Liver (tissue), 9 donors: ENCODE results near the gene C3orf22. TPM values are rescaled to one million over a fixed set of nuclear protein-coding genes. Genes with fewer than 3 reads are reported as not detected.

ENCODE experiments used
- DNase-seq: peaks from one replicate; pipeline ENCODE4 v3.0.0-alpha.2; 2017; ENCODE audit warnings: low spot score
- H3K27ac ChIP-seq, 2 donors: one replicate each; pipeline ENCODE4 v1.7.0; 2013; ENCODE audit warnings: inconsistent platforms in 2 of 2, low read length in 2 of 2, control low read depth in 1 of 2, low read depth in 1 of 2, mild to moderate bottlenecking in 1 of 2
- H3K27me3 ChIP-seq, 4 donors: one replicate each; pipeline versions ENCODE4 v1.6.1 to v1.7.0; 2013; ENCODE audit warnings: low read length in 3 of 4, inconsistent platforms in 1 of 4, mild to moderate bottlenecking in 1 of 4, moderate library complexity in 1 of 4; ENCODE audit not compliant: control insufficient read depth in 4 of 4, insufficient read depth in 4 of 4
- H3K36me3 ChIP-seq, 4 donors: one replicate each; pipeline versions ENCODE4 v1.6.1 to v1.7.0; 2013; ENCODE audit warnings: low read length in 3 of 4, mild to moderate bottlenecking in 3 of 4, low read depth in 1 of 4, moderate library complexity in 1 of 4; ENCODE audit not compliant: control insufficient read depth in 4 of 4, insufficient read depth in 3 of 4
- H3K4me1 ChIP-seq, 4 donors: one replicate each; pipeline versions ENCODE4 v1.6.1 to v1.7.0; 2013; ENCODE audit warnings: low read length in 3 of 4, mild to moderate bottlenecking in 3 of 4, moderate library complexity in 1 of 4; ENCODE audit not compliant: control insufficient read depth in 4 of 4, insufficient read depth in 4 of 4
- H3K4me3 ChIP-seq, 3 donors: one replicate each; pipeline versions ENCODE4 v1.6.1 to v1.7.0; 2013; ENCODE audit warnings: low read length in 3 of 3, control low read depth in 1 of 3, low read depth in 1 of 3, mild to moderate bottlenecking in 1 of 3
- H3K9ac ChIP-seq, 2 donors: one replicate each; pipeline ENCODE4 v1.7.0; 2013; ENCODE audit warnings: low read length in 2 of 2, mild to moderate bottlenecking in 2 of 2, moderate library complexity in 2 of 2, control low read depth in 1 of 2, low read depth in 1 of 2
- H3K9me3 ChIP-seq, 4 donors: one replicate each; pipeline versions ENCODE4 v1.6.1 to v1.7.0; 2013; ENCODE audit warnings: low read length in 3 of 4; ENCODE audit not compliant: control insufficient read depth in 4 of 4
- EGR1 ChIP-seq, 2 donors: IDR thresholded peaks; 2 replicates each; pipeline ENCODE4 v1.6.1; 2016 to 2018; ENCODE audit warnings: antibody characterized with exemption in 2 of 2, low read depth in 2 of 2
- FOXA1 ChIP-seq: IDR thresholded peaks from 2 replicates; pipeline ENCODE4 v1.6.1; 2016; ENCODE audit warnings: antibody characterized with exemption
- FOXA2 ChIP-seq: IDR thresholded peaks from 2 replicates; pipeline ENCODE4 v1.6.1; 2016; ENCODE audit warnings: antibody characterized with exemption
- GABPA ChIP-seq, 2 donors: IDR thresholded peaks in 1 of 2; conservative IDR thresholded peaks in 1 of 2; 2 replicates each; pipeline ENCODE4 v1.6.1; 2016; ENCODE audit warnings: antibody characterized with exemption in 2 of 2, mild to moderate bottlenecking in 1 of 2, moderate library complexity in 1 of 2
- HNF4A ChIP-seq, 2 donors: conservative IDR thresholded peaks; 2 replicates each; pipeline ENCODE4 v1.6.1; 2016; ENCODE audit warnings: antibody characterized with exemption in 2 of 2, mild to moderate bottlenecking in 2 of 2
- HNF4G ChIP-seq: IDR thresholded peaks from 2 replicates; pipeline ENCODE4 v1.6.1; 2016; ENCODE audit warnings: antibody characterized with exemption
- JUND ChIP-seq, 2 donors: IDR thresholded peaks; 2 replicates each; pipeline ENCODE4 v1.6.1; 2016; ENCODE audit warnings: antibody characterized with exemption in 2 of 2
- NR2F2 ChIP-seq: IDR thresholded peaks from 2 replicates; pipeline ENCODE4 v1.6.1; 2016; ENCODE audit warnings: antibody characterized with exemption
- RAD21 ChIP-seq, 2 donors: IDR thresholded peaks; 2 replicates each; pipeline ENCODE4 v1.6.1; 2016; ENCODE audit warnings: antibody characterized with exemption in 2 of 2, mild to moderate bottlenecking in 2 of 2
- RXRA ChIP-seq, 2 donors: IDR thresholded peaks; 2 replicates each; pipeline ENCODE4 v1.6.1; 2017 to 2018; ENCODE audit warnings: antibody characterized with exemption in 2 of 2, mild to moderate bottlenecking in 1 of 2
- TAF1 ChIP-seq: conservative IDR thresholded peaks from 2 replicates; pipeline ENCODE4 v1.6.1; 2016; ENCODE audit warnings: antibody characterized with exemption, mild to moderate bottlenecking
- YY1 ChIP-seq: IDR thresholded peaks from 2 replicates; pipeline ENCODE4 v1.6.1; 2016; ENCODE audit warnings: antibody characterized with exemption, mild to moderate bottlenecking
- WGBS: extraction: QIAGEN DNeasy Blood & Tissue Kit; methylation state at CpG from one replicate; pipeline ENCODE4 v1.1.7; 2013; 5-methylcytosine and 5-hydroxymethylcytosine counted together
- polyA plus RNA-seq, 2 donors: library from polyadenylated mRNA; stranded (reverse) in 1 of 2; unstranded in 1 of 2; fragments of 200-250 nt in 1 of 2; fragments of >200 nt in 1 of 2; fragmentation: Nextera tagmentation in 1 of 2; extraction: Ambion mirVana in 1 of 2; gene quantifications; one replicate each; pipeline versions ENCODE4 v1.2.1 to v1.2.3, GENCODE V29; 2013 to 2015
- total RNA-seq, 2 donors: library from RNA; depleted of rRNA; stranded (reverse); fragments of >200 nt; gene quantifications; one replicate each; pipeline ENCODE4 v1.2.3, GENCODE V29; 2014
- TF ChIP-seq, protein P1 (sequence below): IDR thresholded peaks from 2 replicates; pipeline ENCODE4 v1.6.1; 2016; ENCODE audit warnings: antibody characterized with exemption, mild to moderate bottlenecking
- TF ChIP-seq, protein P2 (sequence below): IDR thresholded peaks from 2 replicates; pipeline ENCODE4 v1.6.1; 2016; ENCODE audit warnings: antibody characterized with exemption
- TF ChIP-seq, protein P3 (sequence below): fragments of 150-350 bp; IDR thresholded peaks from 2 replicates; pipeline ENCODE4 v1.5.1; 2017; ENCODE audit warnings: improper control_type of control experiment, low read depth, low read length; ENCODE audit not compliant: missing input control
- TF ChIP-seq, protein P4 (sequence below): IDR thresholded peaks from 2 replicates; pipeline ENCODE4 v1.6.1; 2016; ENCODE audit warnings: antibody characterized with exemption
- TF ChIP-seq, protein P5 (sequence below): IDR thresholded peaks from 2 replicates; pipeline ENCODE4 v1.6.1; 2016; ENCODE audit warnings: antibody characterized with exemption
- donor health status: healthy.
- donor health status: healthy.
- donor health status: healthy.
- donor health status: healthy.
- donor health status: healthy.

Gene C3orf22
- total and polyA plus RNA-seq, 4 donors: not detected

DNA sequence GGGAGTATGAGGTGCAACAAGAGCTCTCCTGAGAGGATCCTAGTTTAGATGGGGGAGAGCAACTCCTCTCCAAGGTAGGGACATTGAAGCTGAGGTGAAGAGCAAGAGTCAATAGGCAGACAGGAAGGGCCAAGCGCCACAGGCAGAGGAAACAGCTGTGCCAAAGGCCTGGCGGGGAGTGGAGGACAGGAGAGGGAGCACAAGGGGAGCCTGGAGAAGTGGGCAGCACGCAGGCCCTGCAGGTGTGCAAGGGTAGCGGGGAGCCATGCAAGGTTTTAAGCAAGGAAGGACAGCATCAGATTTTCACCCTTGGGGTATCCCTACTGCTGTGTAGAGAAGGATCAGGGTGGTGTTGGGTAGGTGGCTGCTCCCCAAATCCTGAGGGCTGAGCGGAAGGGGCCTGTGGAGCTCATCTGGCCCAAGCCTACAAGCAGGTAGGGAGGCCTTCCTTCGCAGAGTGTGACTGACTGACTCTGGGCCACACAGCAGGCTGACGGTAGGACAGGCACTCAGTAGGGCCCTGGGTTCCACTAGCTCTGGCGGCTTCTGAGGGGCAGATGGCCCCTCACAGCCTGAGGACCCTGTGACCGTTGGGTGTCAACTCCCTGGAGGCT, 21.5 kb downstream of the C3orf22 start:
- H3K4me3 ChIP-seq: no peak overlapping the region
- H3K9ac ChIP-seq: peak overlapping the region in 1 of 2 donors; percentile 6
- H3K4me1 ChIP-seq: peaks cover 2 to 47% (median 20%) of the 10 kb centered on the region in 4 donors
- TF ChIP-seq, protein P1, sequence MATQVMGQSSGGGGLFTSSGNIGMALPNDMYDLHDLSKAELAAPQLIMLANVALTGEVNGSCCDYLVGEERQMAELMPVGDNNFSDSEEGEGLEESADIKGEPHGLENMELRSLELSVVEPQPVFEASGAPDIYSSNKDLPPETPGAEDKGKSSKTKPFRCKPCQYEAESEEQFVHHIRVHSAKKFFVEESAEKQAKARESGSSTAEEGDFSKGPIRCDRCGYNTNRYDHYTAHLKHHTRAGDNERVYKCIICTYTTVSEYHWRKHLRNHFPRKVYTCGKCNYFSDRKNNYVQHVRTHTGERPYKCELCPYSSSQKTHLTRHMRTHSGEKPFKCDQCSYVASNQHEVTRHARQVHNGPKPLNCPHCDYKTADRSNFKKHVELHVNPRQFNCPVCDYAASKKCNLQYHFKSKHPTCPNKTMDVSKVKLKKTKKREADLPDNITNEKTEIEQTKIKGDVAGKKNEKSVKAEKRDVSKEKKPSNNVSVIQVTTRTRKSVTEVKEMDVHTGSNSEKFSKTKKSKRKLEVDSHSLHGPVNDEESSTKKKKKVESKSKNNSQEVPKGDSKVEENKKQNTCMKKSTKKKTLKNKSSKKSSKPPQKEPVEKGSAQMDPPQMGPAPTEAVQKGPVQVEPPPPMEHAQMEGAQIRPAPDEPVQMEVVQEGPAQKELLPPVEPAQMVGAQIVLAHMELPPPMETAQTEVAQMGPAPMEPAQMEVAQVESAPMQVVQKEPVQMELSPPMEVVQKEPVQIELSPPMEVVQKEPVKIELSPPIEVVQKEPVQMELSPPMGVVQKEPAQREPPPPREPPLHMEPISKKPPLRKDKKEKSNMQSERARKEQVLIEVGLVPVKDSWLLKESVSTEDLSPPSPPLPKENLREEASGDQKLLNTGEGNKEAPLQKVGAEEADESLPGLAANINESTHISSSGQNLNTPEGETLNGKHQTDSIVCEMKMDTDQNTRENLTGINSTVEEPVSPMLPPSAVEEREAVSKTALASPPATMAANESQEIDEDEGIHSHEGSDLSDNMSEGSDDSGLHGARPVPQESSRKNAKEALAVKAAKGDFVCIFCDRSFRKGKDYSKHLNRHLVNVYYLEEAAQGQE: no peak
- TF ChIP-seq GABPA (IDR thresholded peaks at IDR 0.05 in 1 of 2, conservative IDR thresholded peaks at IDR 0.05 in 1 of 2) (no peak), RXRA (IDR thresholded peaks at IDR 0.05) (no peak), TAF1 (no peak), NR2F2 (no peak), JUND (IDR thresholded peaks at IDR 0.05) (no peak), EGR1 (IDR thresholded peaks at IDR 0.05; ENCODE audit: low read depth in 2 of 2) (no peak), YY1 (no peak), FOXA1 (no peak), HNF4A (conservative IDR thresholded peaks at IDR 0.05) (no peak), FOXA2 (no peak), HNF4G (no peak), RAD21 (IDR thresholded peaks at IDR 0.05) (no peak)
- TF ChIP-seq, protein P2, sequence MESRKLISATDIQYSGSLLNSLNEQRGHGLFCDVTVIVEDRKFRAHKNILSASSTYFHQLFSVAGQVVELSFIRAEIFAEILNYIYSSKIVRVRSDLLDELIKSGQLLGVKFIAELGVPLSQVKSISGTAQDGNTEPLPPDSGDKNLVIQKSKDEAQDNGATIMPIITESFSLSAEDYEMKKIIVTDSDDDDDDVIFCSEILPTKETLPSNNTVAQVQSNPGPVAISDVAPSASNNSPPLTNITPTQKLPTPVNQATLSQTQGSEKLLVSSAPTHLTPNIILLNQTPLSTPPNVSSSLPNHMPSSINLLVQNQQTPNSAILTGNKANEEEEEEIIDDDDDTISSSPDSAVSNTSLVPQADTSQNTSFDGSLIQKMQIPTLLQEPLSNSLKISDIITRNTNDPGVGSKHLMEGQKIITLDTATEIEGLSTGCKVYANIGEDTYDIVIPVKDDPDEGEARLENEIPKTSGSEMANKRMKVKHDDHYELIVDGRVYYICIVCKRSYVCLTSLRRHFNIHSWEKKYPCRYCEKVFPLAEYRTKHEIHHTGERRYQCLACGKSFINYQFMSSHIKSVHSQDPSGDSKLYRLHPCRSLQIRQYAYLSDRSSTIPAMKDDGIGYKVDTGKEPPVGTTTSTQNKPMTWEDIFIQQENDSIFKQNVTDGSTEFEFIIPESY: no peak
- TF ChIP-seq, protein P3, sequence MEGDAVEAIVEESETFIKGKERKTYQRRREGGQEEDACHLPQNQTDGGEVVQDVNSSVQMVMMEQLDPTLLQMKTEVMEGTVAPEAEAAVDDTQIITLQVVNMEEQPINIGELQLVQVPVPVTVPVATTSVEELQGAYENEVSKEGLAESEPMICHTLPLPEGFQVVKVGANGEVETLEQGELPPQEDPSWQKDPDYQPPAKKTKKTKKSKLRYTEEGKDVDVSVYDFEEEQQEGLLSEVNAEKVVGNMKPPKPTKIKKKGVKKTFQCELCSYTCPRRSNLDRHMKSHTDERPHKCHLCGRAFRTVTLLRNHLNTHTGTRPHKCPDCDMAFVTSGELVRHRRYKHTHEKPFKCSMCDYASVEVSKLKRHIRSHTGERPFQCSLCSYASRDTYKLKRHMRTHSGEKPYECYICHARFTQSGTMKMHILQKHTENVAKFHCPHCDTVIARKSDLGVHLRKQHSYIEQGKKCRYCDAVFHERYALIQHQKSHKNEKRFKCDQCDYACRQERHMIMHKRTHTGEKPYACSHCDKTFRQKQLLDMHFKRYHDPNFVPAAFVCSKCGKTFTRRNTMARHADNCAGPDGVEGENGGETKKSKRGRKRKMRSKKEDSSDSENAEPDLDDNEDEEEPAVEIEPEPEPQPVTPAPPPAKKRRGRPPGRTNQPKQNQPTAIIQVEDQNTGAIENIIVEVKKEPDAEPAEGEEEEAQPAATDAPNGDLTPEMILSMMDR: no peak
- TF ChIP-seq, protein P4, sequence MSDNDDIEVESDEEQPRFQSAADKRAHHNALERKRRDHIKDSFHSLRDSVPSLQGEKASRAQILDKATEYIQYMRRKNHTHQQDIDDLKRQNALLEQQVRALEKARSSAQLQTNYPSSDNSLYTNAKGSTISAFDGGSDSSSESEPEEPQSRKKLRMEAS: no peak
- TF ChIP-seq, protein P5, sequence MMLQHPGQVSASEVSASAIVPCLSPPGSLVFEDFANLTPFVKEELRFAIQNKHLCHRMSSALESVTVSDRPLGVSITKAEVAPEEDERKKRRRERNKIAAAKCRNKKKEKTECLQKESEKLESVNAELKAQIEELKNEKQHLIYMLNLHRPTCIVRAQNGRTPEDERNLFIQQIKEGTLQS: no peak
- DNase-seq: no peak
- H3K9me3 ChIP-seq: no peaks in the 10 kb centered on the region
- peaks cover 0 to 5% (median 1%) of the 10 kb centered on the region in 4 donors for H3K36me3 ChIP-seq
- peak overlapping the region; percentile 83 to 92 for H3K27ac ChIP-seq
- H3K27me3 ChIP-seq: no peaks in the 10 kb centered on the region
- WGBS: 73% methylated on average over 9 of the region's 9 CpGs
